Stimulated activated CD4-positive, alpha-beta T cell treated with anti-CD3 and anti-CD28 coated beads, Interleukin-15, amount 100 ng/mL, for 1 hour (primary cell): ENCODE measurements around the gene CDKN2B.
"Not testable (repeated sequence)": the region's sequence is repeated elsewhere in the genome, so short reads cannot be mapped to it uniquely, and the experiment has no call there.

Source experiments
- DNase-seq, 2 donors: peaks; one replicate each; pipeline ENCODE4 v3.0.0-alpha.2; 2020; ENCODE audit warnings: low read depth in 1 of 2, low spot score in 1 of 2

Gene CDKN2B, protein sequence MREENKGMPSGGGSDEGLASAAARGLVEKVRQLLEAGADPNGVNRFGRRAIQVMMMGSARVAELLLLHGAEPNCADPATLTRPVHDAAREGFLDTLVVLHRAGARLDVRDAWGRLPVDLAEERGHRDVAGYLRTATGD

DNA sequence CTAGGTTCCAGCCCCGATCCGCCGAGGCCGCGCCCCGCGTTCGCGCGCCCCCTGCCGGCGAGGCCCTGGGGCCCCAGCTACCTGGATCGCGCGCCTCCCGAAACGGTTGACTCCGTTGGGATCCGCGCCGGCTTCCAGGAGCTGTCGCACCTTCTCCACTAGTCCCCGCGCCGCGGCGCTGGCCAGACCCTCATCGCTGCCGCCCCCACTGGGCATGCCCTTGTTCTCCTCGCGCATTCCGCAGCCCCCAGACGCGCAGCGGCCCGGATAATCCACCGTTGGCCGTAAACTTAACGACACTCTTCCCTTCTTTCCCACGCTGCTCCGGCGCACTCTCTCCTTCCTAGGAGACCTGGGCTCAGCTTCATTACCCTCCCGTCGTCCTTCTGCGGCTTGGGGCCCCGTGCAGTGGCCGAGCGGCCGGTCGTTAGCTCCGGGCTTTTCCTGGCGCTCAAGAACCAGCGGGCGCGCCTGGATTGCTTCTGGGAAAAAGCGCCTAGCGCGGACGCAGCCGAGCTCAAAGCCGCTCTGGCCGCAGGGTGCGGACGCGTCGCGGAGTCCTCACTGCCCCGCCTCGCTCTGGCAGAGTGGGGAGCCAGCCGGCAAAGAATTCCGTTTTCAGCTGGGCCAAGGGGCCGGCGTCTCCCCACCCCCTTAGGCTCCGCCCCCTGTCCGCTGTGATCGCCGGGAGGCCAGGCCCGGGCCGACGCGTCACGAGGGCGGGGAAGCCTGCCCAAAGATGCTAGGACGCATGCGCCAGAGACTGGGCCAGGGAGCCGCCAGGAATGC, at the start of gene CDKN2B:
Gene CDKN2B, minus strand, starts transcription at position 589 of the 789 bp plus-strand sequence. Its CDS starts 352 bp downstream, at position 237.
- peak; percentile 30 to 52 for DNase-seq

DNA sequence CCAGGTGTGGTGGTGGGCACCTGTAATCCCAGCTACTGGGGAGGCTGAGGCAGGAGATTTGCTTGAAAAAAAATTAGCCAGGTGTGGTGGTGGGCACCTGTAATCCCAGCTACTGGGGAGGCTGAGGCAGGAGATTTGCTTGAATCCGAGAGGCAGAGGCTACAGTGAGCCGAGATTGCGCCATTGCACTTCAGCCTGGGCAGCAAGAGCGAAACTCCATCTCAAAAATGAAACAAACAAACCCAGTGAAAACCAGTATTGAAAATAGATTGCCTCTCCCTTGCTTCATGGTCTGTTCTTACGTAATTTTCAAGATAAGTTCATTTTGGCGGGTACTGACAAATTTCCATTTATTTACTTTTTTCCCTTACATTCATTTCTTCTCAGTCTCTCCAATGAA, 48.9 kb upstream of the CDKN2B start:
- not testable (repeated sequence) for DNase-seq

DNA sequence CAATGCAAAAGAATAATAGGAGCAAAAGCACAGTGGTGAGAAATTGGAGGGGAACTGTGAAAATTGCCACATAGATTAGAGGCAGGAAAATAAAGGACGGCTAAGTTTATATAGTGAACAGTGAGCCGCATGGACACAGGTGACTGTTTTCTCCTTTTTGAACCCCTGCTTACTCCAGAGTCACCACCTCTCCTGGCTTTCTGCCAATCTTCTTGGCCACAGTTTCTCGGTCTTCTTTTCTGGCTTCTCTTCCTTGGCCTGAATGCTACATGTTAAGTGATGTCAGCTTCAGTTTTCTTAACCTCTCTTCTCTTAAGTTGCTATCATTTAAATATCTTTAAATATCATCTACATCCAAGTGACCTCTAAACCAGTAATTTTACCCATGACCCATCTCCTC, 47.3 kb upstream of the CDKN2B start:
- no peak for DNase-seq

DNA sequence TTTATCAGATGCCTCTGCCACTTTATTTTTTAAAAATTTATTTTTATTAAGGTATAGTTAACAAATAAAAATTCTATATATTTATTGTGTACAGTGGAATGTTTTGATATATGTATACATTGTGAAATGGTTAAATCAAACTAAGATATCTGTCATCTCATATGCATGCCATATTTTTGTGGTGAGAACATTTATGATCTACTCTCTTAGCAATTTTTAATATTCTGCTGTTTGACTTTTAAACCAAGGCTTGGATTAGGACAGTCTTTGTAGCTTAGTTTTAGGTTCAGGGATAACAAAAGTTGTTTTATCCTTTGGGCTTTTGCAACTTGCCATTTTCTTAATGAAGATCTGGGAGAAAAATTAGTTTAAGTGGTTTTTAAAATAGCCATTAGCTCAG, 46.0 kb upstream of the CDKN2B start:
- no peak for DNase-seq

DNA sequence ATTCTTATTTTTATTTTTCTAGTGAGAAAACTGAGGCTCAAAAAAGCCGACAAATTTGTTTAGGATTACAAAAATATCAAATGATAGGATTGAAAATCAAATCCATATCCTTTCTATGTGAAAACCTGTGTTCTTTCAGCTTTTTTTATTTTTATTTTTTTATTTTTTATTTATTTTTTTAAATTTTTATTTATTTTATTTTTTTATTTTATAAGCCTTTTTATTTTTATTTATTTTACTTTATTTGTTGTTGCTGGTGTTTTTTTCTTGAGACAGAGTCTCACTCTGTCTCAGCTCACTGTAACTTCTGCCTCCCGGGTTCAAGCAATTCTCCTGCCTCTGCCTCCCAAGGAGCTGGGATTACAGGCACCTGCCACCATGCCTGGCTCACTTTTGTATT, 45.4 kb upstream of the CDKN2B start:
- no peak for DNase-seq

DNA sequence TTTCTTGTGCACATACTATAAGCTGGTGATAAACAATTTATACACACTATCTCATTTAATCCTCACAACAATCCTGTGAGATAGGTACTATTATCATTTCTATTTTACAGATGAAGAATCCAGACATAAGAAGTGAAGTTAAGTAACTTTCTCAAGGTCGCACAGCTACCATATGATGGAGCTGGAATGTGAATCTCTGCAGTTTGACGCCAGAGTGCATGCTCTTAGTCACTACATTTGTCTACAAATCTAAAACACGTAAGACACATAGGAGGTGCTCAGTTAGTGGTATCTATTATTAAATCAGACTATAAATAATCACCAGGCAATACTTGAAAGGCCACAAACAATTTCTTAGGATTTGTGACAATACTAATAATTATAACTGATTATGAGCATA, 45.0 kb upstream of the CDKN2B start:
- no peak for DNase-seq

DNA sequence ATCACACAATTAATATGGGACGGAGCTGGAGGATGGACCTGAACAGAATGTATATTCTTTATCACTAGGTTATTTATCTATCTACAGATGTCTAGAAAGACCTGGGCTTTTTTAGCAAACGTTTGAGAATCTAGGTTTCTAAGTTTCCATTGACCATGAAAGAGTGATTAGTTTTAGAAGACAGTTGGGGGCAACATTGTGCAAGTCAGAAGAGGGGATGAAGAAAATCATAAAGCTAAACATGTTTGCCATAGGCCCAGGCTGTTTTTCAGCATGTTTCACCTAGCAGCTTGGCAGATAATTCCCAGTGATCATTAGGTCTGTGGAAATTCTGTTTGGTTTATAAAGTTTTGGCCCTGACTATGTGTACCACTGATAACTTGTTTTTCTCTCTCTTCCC, 44.1 kb upstream of the CDKN2B start:
- DNase-seq = no peak

DNA sequence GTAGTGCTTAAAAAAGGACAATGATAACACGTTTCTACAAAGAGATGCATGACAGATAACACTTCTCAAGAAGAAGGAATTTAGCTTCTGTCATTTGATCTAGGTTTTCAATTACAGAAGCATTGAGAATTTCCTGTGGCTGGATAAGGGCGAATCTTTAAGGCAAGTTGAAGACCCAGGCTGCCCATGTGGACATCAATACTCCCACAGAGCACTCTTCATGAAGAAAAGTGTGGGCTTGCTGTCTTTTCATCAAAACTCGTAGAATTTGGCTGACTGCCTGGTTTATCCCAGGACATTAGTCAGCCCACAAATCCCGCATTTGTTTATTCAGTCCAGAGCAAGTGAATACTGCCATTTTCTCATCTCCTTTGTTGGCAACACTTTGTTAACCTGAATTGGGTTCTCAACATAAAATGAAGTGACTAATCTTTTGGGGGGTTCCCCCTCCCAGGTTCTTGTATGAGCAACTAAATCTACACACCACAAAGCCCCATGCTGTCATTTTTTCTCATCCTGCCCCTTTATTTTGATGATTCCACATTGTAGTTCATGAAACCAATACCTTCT, 43.4 kb upstream of the CDKN2B start:
- no peak for DNase-seq

DNA sequence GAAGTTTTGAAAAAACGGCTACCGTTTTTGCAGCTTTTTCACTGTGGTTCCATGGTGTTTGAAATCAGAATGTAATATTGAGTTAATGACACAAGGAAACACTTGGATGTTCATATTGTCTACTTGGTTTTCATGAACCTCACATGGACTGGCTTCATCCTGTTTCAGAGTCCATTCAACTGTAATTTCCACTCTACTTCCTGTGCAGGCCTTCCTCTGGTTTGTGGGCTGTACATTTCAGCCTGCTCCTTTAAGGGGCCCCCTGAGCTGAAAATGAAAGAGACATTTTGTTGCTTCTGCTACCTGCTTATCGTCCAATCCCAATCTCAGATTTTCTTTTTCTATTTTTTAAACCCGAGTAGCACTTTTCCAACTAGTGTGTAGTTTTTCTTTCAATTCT, 41.8 kb upstream of the CDKN2B start:
- DNase-seq = no peak

DNA sequence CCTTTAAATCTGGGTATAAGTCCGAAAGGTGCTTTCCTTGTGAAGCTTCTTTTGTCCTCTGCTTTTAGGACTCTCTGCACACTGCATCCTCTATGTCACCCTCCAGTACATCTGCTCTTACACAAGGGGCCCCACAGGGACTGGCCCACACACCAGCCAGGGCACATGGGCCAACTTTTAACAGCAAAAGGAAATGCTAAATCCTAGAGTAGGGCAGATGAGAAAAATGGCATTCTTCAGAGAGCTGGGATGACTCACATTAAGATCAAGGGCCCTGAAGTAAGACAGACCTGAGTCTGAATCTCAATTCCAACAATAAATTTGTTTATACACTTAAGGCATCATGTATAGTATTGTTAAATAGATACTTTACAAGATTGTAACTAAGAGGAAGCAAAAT, 40.3 kb upstream of the CDKN2B start:
- DNase-seq = no peak

DNA sequence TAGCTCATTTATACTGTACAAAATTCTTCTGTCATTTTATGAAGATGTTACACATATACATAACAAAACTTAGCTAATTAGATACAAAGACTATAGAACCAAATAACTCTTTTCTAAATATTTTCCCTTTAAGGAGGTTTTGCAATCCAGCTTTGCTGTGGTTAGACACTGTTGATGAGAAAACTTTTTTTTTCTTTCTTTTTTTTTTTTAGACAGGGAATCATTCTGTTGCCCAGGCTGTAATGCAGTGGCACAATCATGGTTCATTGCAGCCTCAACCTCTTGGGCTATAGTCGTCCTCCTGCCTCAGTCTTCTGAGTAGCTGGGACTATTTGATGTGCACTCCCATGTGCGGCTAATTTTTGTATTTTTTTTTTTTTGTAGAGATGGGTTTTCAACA, 38.5 kb upstream of the CDKN2B start:
- no peak for DNase-seq

DNA sequence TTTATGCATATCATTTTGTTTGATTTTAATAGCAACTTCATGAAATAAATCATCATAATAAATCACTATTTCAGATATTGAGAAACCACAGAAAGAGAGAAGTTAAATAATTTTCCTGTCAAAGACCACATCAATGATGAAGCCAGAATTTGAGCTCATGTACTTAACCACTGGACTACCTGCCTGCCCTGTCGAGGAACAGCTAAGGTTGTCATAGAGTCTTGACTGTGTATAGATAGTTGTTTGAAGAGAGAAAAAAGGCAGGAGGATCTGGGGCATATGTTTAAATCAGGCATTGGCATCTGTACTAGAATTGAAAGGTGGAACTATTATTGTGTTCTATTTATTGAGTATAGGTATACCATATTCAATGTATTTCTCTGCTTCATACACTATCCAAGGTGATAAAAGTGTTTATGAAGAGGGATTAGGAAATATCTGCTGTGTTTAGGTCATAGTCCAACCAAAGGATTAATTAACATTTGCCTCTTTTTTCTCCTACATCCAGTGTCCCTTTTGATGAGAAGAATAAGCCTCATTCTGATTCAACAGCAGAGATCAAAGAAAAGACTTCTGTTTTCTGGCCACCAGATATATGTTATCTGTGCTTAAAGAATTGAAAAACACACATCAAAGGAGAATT, 37.3 kb upstream of the CDKN2B start:
- no peak for DNase-seq

DNA sequence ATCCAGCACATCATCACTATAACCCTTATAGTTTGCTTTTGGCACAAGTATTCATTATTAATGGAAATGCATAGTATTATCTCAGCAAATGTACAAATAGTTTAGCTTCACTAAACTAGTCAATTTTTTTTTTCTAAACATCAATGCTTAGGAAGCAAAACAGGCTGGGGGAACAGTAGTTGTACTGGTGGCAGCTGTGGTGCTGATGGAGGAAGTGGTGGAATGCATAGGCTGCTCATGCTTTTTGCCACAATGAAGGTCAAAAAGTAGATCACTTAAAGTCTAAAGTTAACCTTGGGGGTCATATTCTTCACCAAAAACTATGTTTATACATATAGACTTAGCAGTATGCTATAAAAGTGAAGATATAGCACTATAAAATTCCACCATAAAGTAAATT, 36.3 kb upstream of the CDKN2B start:
- DNase-seq = no peak

DNA sequence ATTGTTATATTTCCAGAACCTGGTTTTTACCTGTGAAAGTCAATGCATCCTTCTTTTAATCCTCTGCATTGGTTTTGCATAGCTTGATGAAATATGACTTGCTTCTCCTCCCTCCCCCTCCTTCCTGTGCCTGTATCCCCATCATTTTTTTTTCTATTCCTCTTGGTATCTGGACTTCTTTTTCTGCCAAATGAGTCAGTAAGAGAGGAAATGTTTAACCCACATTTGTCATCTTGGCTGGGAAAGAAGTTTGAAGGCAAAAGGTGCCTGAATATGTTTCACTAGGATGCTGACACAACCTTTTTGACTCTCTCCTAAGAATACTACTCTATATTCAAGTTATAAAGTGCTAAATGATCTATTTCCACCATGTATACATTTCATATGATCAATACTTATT, 35.5 kb upstream of the CDKN2B start:
- no peak for DNase-seq

DNA sequence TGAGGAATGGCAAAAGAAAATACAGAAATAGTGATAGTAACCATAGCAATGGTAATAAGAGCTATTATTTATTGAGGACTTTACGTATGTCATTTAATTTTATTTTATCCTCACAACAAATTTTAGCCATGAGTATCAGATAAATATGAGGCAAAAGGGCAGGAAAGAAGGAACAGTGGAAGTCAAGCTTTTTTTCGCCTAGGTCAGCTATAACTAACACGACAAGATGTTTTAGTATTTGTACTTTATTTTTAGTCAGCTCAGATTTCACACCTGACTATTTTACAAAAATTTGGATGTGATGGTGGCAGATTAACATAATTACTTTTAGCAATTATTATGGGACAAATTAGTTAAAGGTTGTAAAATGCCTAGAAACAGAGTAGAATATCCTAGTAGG, 34.8 kb upstream of the CDKN2B start:
- DNase-seq = no peak

DNA sequence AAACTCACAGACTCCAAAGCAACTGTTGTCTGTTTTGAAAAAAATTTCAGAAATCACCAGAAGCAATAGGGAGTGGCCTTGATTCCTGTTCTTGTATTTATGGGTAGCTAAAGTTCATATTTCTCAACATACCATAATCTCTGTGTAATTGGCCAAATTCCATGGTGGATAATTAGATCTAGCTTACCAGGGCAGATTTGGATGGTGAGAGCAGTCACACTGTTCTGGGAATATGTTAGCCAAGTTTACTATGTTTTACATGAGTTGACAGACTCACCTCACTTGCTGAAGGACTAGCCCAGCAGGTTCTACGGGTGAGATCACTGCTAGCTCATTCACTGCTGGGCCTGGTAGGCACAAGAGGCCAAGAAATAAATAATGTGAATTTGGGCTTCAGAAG, 32.7 kb upstream of the CDKN2B start:
- no peak for DNase-seq

DNA sequence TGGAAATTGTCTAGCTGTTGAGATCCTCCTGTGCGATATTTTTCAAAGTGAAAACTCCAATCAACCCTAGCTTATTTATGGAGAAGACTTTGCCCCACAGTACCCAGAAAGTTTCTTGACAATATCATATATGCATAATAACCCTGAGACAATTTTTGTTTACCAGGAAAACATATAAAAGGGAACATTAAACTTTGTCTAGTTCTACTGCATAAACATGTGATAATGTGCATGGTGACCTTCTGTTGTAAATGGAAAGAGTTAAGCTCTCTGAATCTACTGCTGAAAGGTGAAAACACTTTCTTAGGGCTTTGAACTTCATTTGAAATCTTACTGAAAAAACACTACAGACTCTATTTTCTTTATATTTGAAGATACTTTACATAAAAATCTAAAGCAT, 32.2 kb upstream of the CDKN2B start:
- DNase-seq = no peak

DNA sequence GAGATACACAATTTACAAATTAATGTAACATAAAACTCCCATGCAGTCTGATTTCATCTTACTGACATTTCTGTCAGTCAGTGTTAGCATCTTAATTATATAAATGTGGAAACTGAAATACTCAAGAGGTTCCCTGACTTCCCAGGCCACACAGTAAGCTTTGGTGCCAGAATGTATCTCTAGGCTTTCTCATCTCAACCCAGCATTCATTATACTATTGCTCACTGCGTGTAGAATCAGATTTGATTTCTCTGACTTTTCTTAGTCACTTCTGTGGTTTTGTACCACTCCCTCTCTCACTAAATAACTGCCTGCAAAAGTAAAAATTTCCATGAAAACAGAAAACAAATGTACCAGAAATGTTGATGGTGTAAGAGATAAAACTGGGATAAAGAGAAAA, 31.7 kb upstream of the CDKN2B start:
- no peak for DNase-seq

DNA sequence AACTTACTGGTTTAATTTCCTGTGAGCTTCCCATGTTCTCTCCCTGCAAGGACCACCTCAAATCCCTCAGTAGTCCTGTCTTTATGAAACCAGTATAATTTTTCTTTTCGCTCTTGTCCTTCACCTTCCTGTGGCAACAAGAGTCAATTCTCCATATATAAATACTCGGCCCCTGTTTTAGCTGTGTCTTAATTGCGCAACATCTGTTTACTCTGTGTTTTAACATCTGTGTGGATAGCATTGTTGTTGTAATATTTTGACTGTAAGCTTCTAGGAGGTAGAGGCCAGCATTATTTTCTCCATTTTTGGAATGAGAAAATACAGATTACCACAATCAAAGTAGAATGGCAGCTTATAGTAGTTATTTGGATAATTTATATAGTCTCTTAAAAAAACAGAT, 30.2 kb upstream of the CDKN2B start:
- no peak for DNase-seq

DNA sequence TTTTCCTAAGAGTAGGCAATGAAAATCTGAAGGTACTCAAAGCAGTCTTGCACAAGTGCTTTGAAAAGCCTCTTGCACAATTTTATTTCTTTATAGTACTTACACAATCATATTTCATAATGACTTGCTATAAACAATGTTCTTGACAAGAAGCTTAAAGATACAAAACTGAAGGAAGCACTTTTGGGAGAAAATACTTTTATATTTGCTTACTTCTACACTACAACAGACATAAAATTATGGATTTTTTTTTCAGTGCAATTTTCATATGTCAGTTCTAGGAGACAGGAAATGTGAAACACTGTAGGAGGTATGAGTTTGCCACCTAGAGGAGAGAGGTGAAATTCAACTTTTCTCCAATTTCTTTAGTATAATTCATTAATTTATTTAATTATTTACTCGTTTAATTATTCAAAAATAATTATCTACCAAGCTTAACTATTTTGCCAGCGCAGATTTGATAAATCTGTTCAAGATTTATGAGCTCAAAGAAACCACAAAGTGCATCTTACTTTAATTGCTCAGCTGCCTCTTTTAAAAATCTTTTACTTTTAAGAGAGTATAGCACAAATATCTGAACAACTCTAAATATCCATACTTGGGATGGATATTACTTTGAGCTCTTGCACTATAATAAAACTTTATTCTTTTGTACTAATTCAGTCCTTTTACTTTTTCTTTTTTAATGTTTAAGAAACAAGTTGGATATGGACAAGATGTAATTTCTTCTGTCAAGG, 29.0 kb upstream of the CDKN2B start:
- DNase-seq = no peak

DNA sequence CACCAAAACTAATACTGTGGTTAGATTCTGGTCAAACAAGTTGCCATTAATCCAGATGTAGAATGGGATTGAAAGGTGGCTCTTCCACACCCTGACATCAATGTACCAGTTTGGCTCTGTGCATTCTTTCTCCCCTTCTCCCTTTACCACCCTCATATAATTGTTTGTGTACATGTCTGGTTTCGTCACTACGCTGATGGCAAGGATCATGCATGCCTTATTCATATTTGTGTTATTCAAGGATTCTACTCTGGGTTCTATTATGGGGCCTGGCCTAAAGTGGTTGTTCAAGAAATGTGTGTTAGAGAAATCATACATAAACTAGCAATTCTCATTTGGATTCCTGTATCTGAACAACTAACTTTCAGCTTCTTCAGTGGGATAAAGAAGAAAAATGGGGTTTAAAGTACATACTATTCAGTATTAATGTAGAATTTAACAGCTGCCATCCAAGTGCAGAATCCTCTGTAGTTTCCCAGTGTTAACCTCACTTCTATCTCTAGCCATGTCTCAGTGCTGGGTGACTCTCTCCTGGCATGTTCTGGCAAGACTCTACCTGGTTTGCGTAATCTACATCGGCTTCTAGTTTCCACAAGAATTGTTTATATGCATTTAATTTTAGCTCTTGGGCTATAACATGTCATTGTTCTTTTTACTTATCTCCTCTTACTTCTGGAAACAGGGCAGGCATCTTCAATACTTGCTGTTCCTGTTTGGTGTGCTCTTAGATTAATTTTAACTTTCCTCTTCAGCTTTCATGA, 27.9 kb upstream of the CDKN2B start:
- DNase-seq = no peak
